Osteoblast (primary cell): ENCODE measurements around the gene KIAA0753. TPM values are rescaled to one million over a fixed set of nuclear protein-coding genes. Genes with fewer than 3 reads are reported as not detected.

Source experiments
- DNase-seq: peaks from one replicate; pipeline ENCODE4 v3.0.0; 2011; ENCODE audit warnings: low spot score, mixed read lengths; ENCODE audit not compliant: insufficient read length; ENCODE audit errors: missing footprints
- H2AFZ ChIP-seq: 2 replicates; pipeline ENCODE4 v1.6.0; 2011; ENCODE audit warnings: mild to moderate bottlenecking, low read length
- H3K27ac ChIP-seq: 2 replicates; pipeline ENCODE4 v1.5.1; 2011; ENCODE audit warnings: mild to moderate bottlenecking, low read depth, low read length, moderate library complexity
- H3K27me3 ChIP-seq: 2 replicates; pipeline ENCODE4 v1.6.0; 2012; ENCODE audit warnings: mild to moderate bottlenecking, control low read depth, inconsistent platforms, low read length, moderate library complexity; ENCODE audit not compliant: insufficient read depth
- H3K36me3 ChIP-seq: 2 replicates; pipeline ENCODE4 v1.5.1; 2011; ENCODE audit warnings: mild to moderate bottlenecking, low read length, control low read depth, moderate library complexity; ENCODE audit not compliant: insufficient read depth
- H3K4me1 ChIP-seq: 2 replicates; pipeline ENCODE4 v1.5.1; 2011; ENCODE audit warnings: mild to moderate bottlenecking, low read length, control low read depth, moderate library complexity; ENCODE audit not compliant: insufficient read depth
- H3K4me2 ChIP-seq: 2 replicates; pipeline ENCODE4 v1.6.0; 2011; ENCODE audit warnings: mild to moderate bottlenecking, low read length; ENCODE audit not compliant: insufficient read depth
- H3K4me3 ChIP-seq: fragments of 200-600 bp; sonication (generic); 3 replicates; pipeline ENCODE4 v1.5.1; 2012; ENCODE audit warnings: mild to moderate bottlenecking, low read length, inconsistent platforms; ENCODE audit not compliant: insufficient read depth
- H3K79me2 ChIP-seq: 2 replicates; pipeline ENCODE4 v1.6.0; 2012; ENCODE audit warnings: mild to moderate bottlenecking, low read length, control low read depth, inconsistent platforms; ENCODE audit not compliant: insufficient read depth
- H3K9me3 ChIP-seq: 2 replicates; pipeline ENCODE4 v1.5.1; 2011; ENCODE audit warnings: low read depth, low read length, control low read depth
- H4K20me1 ChIP-seq: 2 replicates; pipeline ENCODE4 v1.6.0; 2012; ENCODE audit warnings: mild to moderate bottlenecking, low read length, control low read depth; ENCODE audit not compliant: insufficient read depth
- CTCF ChIP-seq: IDR thresholded peaks from 2 replicates; pipeline ENCODE4 v1.5.1; 2011; ENCODE audit warnings: mild to moderate bottlenecking, low read depth, low read length, moderate library complexity; ENCODE audit errors: extremely low read depth
- total RNA-seq: library from RNA; depleted of rRNA; stranded (reverse); fragments of >200 nt; gene quantifications from 2 replicates; pipeline ENCODE4 v1.2.3, GENCODE V29; 2012

The KIAA0753 gene
- total RNA-seq, 1 donor: 17.0 TPM

GRCh38 chr17:6551869-6552531 is 88.5 kb downstream of the KIAA0753 start:
- H4K20me1 ChIP-seq: peaks cover 24% of the 10 kb centered on the region
- H3K79me2 ChIP-seq: no peaks in the 10 kb centered on the region
- no peak overlapping the region for H2AFZ ChIP-seq
- no peaks in the 10 kb centered on the region for H3K36me3 ChIP-seq
- H3K4me2 ChIP-seq: no peak overlapping the region
- H3K4me1 ChIP-seq: peaks cover 21% of the 10 kb centered on the region
- H3K4me3 ChIP-seq: no peak overlapping the region
- H3K9me3 ChIP-seq: no peaks in the 10 kb centered on the region
- H3K27ac ChIP-seq: no peak overlapping the region
- no peak for TF ChIP-seq CTCF
- H3K27me3 ChIP-seq: peaks cover 10% of the 10 kb centered on the region
- no peak for DNase-seq

- H3K79me2 ChIP-seq: no peaks in the 10 kb centered on the region
Measured at GRCh38 chr17:6551356-6551755, 89.2 kb downstream of the KIAA0753 start.

GRCh38 chr17:6549384-6550036 is 91.0 kb downstream of the KIAA0753 start:
- Histone ChIP-seq H3K4me3 (no peak overlapping the region), H3K27me3 (peaks cover 3% of the 10 kb centered on the region), H3K79me2 (no peaks in the 10 kb centered on the region), H3K27ac (no peak overlapping the region), H3K4me1 (peaks cover 14% of the 10 kb centered on the region), H3K4me2 (no peak overlapping the region), H3K36me3 (no peaks in the 10 kb centered on the region), H3K9me3 (no peaks in the 10 kb centered on the region), H4K20me1 (peaks cover 32% of the 10 kb centered on the region), H2AFZ (no peak overlapping the region)
- no peak for TF ChIP-seq CTCF
- DNase-seq: no peak

More at GRCh38 chr17:6551356-6551755, 89.2 kb downstream of the KIAA0753 start:
- no peak overlapping the region for H3K4me3 ChIP-seq
- peaks cover 10% of the 10 kb centered on the region for H3K27me3 ChIP-seq
- DNase-seq: no peak
- H3K36me3 ChIP-seq: no peaks in the 10 kb centered on the region
- no peak for TF ChIP-seq CTCF
- no peak overlapping the region for H3K4me2 ChIP-seq
- H2AFZ ChIP-seq: no peak overlapping the region
- H3K4me1 ChIP-seq: peaks cover 21% of the 10 kb centered on the region
- peaks cover 26% of the 10 kb centered on the region for H4K20me1 ChIP-seq
- no peak overlapping the region for H3K27ac ChIP-seq
- H3K9me3 ChIP-seq: no peaks in the 10 kb centered on the region

- Histone ChIP-seq H3K27me3 (no peaks in the 10 kb centered on the region), H3K27ac (no peak overlapping the region), H3K4me3 (peak overlapping the region; percentile 17), H3K9me3 (no peaks in the 10 kb centered on the region), H3K4me2 (peak overlapping the region; percentile 52), H3K36me3 (no peaks in the 10 kb centered on the region), H3K79me2 (no peaks in the 10 kb centered on the region), H4K20me1 (peaks cover 29% of the 10 kb centered on the region), H3K4me1 (peaks cover 13% of the 10 kb centered on the region), H2AFZ (peak overlapping the region; percentile 31)
- peak; percentile 88 for DNase-seq
- no peak for TF ChIP-seq CTCF
Measured at GRCh38 chr17:6548578-6549330, 91.8 kb downstream of the KIAA0753 start.
